HG03442 (cell line): ENCODE results near the gene SLC35F3.
A peak's percentile ranks its signal among the peaks of the same experiment; 100 is the strongest.

Experiments
- ATAC-seq: cut with Tn5 transposase; IDR thresholded peaks from one replicate; pipeline ENCODE4 v1.9.1; 2021; ENCODE audit warnings: mild to moderate bottlenecking, moderate library complexity; ENCODE audit not compliant: unreplicated experiment

The SLC35F3 gene

DNA sequence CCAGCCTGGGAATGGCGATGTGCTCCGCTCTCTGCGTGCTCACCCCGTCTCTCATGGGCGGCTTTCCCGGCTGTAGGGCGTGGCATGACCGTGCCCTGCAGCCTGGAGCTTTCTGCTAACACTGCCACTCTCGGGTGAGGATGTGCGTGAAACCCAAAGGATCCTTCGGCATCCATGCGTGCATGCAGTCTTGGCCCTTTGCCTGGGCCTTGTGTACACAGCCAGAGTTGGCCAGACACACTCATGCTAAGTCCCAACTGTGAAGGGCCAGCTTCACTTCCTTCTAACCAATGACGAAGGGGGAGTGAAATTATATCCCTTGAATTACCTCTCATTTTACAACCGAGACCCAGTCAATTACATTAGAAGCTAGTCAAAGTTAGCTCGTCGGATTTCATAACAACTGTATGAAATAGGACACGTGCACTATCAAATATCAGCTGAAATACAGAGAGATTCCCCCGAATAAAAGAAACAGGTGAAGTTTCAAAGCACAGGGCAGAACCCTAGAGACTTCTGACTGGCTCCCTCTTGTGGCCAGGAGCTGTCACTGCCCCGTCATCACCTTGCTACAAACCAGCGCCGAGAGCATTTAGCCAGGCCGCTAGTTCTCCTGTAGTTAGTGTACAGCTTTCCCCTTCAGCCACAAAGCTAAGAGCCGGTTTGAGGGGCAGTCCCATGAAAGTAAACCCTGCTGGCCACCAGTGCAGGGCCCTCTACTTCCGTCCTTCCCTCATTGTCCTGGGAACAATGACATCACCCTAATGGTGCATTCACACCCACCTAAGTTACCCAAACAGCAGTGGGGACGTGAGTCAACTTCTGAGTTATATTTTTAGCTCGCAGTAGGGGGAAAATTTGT lies 405.4 kb downstream of the SLC35F3 start:
- ATAC-seq, result peak; percentile 85

DNA sequence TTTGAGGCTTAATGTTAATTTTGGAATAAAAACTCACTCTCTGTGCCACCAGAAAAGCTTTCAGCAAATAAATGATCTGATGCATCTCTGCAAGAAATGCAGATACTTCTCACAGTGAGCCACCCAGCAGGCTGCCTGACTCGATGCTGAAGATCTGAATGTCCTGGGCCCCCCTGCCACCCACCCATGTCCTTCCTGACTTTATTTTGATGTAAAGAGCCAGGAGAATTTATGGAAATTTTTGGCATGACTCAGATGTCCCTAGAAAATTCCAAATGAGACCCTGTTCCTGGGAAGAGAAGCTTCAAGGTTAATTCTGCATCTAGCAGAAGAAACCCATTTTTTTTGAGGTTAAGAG lies 406.0 kb downstream of the SLC35F3 start:
- no peak for ATAC-seq

DNA sequence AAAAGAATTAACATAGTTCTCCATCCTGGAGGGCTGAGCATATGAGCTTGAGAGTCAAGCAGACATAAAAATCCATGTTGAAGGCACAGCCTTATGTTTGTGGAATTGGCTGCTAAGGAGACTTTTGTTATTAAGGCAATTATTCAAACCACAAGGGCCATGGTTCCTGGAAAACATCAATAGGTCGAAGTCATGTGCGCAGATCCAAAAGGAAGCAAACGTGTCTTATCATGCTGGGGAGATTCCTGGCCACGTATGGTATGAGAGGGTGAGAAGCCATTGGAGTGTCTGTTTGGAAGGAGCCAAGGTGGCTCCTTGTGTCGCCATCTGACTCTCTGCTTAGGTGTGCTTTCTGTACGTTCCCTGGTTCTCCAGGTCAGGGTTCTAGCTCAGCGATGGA lies 406.9 kb downstream of the SLC35F3 start:
- ATAC-seq, result no peak

DNA sequence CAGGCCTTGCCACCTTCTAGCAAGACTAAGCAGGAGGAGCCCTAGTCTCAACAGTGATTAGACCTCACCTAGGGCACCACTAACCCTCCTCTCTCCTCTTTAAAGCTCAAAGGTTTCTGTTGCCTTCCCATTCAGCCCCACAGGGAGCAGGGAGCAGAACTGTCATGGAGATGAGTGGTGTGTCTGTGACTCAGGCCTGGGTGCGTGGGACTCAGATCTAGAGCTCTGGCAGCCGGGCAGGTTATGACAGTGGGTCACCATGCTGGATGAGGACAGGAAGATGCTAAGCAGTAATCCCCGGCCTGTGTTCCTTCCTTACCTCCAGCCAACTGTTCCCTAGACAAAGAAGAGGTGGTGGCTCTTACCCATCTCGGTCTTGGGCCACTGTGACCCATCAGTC lies 408.7 kb downstream of the SLC35F3 start:
- ATAC-seq, result no peak

DNA sequence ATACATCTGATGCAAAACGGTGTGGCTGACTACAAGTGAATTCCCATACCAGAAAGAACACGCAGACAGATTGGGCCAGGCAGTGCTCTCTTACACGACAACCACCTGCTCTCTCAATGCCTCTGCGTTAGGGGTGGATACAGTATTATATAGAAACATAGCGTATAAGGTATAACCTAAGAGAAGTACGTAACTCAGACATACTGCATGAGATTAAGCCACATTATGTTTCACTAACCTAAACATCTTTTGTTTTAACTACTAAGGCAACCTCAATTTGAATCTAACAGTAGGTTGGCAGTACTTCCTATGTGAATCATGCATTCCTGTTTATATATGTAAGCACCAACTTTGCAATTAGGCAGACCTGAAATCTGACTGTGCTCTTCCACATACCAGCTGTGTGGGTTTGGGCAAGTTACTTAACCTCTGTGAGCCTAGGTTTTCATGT lies 410.6 kb downstream of the SLC35F3 start:
- peak; percentile 39 for ATAC-seq

DNA sequence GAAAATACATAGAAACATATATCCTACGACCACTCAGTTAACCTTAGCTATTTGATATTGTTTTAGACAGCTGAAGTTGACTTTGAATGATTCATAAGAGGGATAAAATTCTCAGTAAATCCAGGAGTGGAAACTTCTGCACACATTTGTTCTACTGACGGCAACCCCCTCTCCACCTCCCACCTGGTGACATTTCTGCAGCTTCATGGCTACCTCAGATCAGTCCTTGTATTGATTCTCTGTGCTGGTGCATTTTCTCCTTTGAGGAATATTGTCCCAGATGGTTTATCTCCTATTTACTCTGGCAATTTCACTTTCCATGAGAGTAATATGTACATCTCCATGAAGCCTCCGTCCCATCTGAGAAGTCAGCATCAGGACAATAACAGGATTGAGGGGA lies 411.1 kb downstream of the SLC35F3 start:
- ATAC-seq, result no peak

DNA sequence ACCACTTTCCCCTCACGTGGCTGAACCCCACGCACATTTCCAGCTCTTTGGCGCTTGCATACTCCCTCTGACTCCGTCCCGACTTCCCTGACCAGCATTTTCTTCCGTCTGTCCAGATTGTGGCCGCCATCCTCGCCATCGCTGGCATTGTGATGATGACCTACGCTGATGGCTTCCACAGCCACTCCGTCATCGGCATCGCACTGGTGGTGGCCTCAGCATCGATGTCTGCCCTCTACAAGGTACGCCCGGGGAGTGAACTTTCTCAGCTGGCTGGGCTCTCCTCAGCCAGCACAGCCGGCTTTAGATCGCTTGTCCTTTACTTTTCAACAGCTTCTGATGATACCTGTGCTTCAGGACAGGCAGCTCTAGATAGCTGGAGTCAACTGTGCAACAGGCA lies 412.0 kb downstream of the SLC35F3 start:
- no peak for ATAC-seq

DNA sequence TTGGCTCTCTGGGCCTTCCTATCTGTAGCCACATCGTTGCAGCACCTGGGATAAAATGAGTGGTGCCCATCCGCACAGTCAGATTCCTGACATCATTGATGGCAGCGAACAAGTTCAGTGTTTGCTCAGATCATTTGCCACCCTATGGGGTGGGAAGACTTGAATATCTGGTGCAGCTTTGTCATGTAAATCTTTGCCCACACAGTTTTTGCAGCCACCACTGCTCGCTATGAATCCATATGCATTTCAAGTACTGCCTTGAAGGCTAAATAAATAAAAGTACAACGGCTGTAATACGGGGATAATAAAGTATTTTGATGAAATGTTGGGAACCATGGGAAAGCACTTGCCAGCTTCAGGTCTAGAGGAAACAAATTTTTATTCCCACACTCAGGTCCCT lies 412.5 kb downstream of the SLC35F3 start:
- ATAC-seq, result no peak

DNA sequence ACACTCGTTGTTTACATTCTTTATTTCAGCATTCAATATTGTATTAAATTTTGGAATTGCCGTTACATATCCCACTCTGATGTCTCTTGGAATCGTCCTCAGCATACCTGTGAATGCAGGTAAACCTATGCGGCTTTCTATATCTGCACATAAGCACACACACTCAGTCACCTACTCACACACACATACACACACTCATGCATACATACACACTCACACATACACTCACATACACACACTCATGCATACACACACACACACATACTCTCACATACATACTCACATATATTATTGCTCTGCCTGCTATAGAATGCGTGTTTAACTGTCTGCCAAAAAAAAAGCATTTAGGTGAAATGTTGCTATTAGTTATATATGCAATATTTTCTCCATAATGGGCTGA lies 415.6 kb downstream of the SLC35F3 start:
- ATAC-seq, result no peak

DNA sequence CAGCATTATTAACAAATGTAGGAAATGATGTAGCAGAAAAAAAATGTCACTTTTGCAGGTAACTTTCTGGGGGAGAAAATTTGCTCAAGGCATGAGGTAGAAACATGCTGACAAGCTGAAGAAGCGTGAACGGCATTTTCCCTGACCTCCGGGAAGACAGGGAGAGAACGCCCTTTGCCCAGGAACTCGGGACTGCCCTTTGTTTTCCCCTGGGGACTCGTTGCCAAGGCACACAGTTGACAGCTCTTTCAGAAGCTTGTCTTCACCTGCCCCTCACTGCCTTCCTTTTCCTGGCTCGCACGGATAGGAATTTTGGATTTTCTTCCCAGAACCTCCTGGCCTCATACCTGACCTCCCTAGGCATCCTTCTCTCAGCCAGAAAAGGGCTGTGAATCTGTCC lies 416.1 kb downstream of the SLC35F3 start:
- no peak for ATAC-seq

DNA sequence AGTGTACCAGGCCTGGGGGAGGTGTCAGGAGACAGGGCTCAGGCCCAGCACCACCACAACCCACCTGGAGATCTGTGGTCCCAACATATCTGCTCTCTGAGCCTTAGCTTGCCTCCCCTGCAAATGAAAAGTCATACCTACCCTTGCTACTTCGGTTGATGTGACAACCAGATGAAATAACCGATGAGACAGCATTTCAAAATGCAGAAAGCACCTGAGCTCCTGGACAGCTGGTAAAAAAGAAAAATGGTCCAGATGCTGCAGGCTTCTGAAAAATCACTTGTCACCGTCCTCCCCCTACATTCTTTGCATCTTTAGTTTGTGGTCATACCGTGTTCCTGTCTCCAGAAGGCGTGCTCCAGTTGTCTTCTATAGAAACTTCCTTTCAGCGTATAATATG lies 416.8 kb downstream of the SLC35F3 start:
- no peak for ATAC-seq

DNA sequence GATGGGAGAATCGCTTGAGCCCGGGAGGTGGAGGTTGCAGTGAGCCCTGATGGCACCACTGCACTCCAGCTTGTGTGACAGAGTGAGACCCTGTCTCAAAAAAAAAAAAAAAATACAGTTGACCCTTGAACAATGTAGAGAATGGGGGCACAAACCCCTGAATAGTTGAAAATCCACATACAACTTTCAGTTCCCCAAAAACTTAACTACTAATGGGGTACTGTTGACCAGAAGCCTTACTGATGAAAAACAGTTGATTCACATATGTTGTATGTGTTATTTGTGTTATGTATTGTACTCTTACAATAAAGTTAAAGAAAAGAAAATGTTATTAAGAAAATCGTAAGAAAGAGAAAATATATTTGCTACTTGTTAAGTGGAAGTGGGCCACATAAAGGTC lies 417.6 kb downstream of the SLC35F3 start:
- no peak for ATAC-seq

DNA sequence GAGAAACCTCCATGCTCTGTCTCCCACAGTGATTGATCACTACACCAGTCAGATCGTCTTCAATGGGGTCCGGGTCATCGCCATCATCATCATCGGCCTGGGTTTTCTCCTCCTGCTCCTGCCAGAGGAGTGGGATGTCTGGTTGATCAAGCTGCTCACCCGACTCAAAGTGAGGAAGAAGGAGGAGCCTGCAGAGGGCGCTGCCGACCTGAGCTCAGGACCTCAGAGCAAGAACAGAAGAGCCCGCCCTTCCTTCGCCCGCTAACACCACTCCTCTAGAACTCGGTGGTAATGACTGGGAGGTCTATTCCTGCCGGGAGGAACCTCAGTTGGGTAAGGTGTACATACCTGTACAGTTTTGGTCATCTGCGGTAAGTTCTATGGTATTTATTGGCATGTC lies 418.5 kb downstream of the SLC35F3 start:
- ATAC-seq, result no peak

DNA sequence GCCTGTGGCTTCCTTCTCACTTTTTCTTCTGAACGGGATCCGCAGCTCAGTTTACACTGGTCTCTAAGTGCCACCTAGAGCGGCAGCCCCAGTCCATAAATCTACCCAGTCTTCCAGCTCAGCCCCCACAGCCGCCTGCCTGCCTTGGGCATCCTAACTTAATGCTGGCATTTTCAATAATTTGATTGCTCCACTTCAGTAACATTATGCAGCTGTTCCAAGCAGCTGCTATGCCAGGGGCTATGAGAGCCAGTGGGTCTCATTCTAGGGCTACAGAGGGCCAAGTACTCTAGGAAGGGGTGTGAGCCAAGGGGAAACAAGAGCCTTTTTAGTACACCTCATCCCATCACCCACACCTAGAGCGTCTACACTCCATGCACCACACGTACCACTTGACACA lies 420.3 kb downstream of the SLC35F3 start:
- ATAC-seq, result no peak

DNA sequence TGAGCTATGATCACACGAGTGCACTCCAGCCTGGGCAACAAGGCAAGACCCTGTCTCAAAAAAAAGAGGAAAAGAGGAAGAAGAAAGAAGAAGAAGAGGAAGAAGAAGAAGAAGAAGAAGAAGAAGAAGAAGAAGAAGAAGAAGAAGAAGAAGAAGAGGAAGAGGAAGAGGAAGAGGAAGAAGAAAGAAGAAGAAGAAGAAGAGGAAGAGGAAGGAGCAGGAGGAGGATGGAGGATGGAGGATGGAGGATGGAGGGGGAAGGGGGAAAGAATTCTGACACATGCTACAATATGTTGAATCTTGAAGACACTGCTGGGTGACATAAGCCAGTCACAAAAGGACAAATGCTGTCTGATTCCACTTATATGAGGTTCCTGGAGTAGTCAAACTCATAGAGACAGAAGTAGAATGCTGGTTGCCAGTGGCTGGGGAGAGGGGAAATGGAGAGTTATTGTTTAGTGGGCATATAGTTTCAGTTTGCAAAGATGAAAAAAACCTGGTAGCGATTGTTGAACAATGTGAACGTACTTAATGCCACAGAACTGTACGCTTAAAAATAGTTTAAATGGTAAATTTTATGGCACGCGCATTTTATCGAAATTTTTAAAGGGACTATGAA lies 421.5 kb downstream of the SLC35F3 start:
- peak; percentile 35 for ATAC-seq

DNA sequence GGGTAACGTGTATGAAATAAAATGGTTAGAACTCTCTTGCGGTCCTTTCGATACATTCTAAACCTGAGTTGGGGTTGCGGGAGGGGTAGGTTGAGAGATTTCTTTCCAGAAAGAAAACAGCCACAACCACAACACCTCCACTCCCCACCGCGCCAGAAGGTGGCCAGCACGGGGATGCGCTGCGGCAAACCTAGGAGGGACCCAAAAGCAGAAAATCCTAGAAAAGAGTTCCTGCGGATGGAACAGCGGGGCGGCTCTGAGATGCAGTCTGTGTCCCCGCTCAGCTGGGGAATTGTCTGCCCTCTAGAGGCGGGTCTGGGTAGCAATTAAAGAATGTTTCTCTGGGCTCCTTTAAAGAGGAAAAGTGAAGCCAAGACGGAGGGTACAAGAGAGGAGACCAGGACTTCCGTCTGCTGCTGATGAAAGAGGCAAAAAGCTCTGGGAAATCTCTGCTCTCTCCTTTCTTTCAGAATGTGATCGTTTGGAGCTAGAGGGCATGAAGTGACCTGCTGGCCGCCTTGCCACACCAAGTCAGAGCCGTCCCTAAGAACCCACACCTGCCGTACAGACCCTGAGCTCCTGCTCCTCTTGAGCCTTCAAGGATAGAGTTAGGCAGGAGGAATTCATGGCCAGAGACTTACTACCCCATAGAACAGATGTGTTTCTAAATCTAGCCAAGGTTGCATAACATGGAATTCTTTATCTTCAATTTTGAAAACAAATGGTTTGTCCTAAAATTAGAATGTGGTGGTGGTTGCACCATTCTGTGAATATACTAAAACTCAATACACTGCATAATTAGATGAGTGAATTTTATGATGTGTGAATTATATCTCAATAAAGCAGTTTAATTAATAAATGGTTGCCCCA lies 422.3 kb downstream of the SLC35F3 start:
- ATAC-seq, result peak; percentile 80

DNA sequence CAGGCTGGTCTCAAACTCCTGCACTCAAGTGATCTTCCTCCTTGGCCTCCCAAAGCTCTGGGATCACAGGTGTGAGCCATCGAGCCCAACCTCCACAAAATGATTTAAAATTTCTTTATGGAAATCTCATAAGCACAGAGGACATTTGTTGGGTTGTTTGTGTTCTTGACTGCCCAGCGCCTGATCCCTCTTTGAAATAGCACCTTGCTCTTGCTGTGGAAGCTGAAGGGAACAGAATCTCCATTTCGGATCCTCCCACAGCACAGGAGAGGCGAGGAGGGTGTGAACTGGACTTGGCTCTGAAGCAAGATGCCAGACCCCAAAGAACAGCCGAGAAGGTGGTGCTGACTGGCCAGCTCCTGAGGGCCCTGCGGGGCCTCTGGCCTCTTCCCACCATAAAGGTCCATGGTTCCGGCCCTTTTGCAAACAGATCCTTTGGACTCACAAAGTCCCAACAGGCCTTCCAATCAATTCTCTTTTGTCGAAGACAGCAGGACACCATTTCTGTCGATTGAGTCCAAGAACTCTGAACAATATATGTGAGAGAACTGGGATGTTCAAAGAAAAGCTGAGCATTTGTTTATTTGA lies 423.2 kb downstream of the SLC35F3 start:
- no peak for ATAC-seq

DNA sequence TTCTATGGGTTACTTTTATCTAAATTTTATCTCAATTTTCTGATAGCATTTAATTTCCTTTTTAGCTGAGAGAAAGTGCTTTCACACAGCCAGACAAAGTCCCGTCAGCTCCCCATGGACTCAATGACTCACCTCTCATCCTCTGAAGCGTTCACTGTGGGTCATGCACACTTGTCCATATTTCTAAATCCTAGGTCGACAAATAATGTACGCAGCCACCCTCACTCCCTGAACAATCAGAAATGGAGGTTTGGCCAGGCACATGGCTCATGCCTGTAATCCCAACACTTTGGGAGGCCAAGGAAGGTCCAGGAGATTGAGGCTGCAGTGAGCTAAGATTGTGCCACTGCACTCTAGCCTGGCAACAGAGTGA lies 426.4 kb downstream of the SLC35F3 start:
- no peak for ATAC-seq

DNA sequence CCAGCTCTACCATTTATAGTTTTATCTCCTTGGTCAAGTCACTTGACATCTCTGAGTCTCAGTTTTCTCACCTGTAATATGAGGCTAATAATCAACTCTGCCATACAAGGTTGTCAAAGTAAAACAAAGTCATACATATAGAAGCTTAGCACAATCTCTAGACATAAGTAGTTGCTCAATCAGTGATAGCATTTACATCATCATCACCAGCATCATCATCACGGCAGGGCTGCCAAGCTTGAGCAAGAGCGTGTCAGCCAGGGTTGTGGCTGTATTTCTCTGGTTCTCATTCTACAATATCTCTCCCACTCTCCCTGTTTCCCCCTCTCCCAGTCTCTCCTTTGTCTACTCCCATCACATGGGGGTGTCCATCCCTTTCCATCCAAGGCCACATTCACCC lies 427.0 kb downstream of the SLC35F3 start:
- ATAC-seq, result no peak

DNA sequence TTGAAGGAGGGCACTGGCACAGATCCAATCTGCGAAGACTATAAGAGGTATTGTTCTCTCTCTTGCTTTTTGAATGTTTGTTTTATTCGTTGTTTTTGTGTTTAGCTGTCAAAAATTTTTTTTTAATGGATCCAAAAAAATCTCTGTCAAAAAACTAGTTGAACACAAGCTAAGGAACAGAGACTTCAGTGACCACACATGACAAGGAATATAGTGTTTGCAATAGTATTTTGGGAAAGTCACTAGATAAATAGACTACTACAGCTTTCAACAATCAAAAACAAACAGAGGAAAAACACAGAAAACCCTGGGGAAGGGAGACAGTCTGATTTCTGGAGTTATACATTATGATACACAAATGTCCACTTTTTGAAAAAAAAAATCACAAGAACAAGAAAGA lies 431.9 kb downstream of the SLC35F3 start:
- no peak for ATAC-seq

DNA sequence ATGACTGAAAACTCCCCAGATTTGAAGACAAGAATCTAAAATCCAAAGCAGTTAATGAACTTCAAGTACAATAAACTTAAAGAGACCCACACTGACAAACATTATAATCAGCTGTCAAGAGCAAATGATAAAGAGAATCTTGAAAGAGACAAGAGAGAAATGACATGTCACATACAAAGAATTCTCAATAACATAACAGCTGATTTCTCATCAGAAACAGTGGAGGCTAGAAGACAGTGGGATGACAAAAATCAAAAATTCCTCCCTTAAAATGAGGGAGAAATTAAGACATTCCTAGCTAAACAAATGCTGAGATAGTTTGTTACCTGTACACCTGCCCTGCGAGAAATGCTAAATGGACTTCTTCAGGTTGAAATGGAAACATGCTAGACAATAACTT lies 432.8 kb downstream of the SLC35F3 start:
- no peak for ATAC-seq
